HT1080 (cell line): ENCODE results near the gene SGCB. TPM values are rescaled to one million over a fixed set of nuclear protein-coding genes. Genes with fewer than 3 reads are reported as not detected.
A peak's percentile ranks its signal among the peaks of the same experiment; 100 is the strongest.

ENCODE experiments used
- DNase-seq: peaks from one replicate; pipeline ENCODE4 v3.0.0-alpha.2; 2015; ENCODE audit warnings: low read depth
- small RNA-seq: library from RNA; depleted of rRNA; stranded (forward); fragments of <200 nt; gene quantifications from one replicate; pipeline ENCODE3, GENCODE V24; 2014
- total RNA-seq: library from RNA; depleted of rRNA; stranded (reverse); fragments of >200 nt; shearing (Covaris generic); gene quantifications from 2 replicates; pipeline ENCODE4 v1.2.3, GENCODE V29; 2014; rRNA removed

Gene SGCB
- total RNA-seq, 1 experiment from 2014 or later, result 19.0 TPM

- DNase-seq, result no peak
Measured at GRCh38 chr4:52019936-52020657, 18.0 kb downstream of the SGCB start, which contains the start of gene LRRC66. LRRC66 (minus strand) TSS chr4:52020363; CDS start chr4:52017613, 2,750 bp downstream.

- no peak for DNase-seq
Measured at GRCh38 chr4:52017814-52018213, 20.3 kb downstream of the SGCB start.

- no peak for DNase-seq
Measured at GRCh38 chr4:52016981-52017380, 21.1 kb downstream of the SGCB start.

GRCh38 chr4:52015366-52015765 is 22.7 kb downstream of the SGCB start:
- DNase-seq, result peak; percentile 10

- DNase-seq, result no peak
Measured at GRCh38 chr4:52014903-52015302, 23.2 kb downstream of the SGCB start.

GRCh38 chr4:52012651-52013050 is 25.4 kb downstream of the SGCB start:
- DNase-seq, result no peak

- DNase-seq, result no peak
Measured at GRCh38 chr4:52010986-52011385, 27.1 kb downstream of the SGCB start.

- no peak for DNase-seq
Measured at GRCh38 chr4:52006887-52007286, 31.2 kb downstream of the SGCB start.

GRCh38 chr4:52005604-52006273 is 32.4 kb downstream of the SGCB start:
- no peak for DNase-seq

- DNase-seq, result no peak
Measured at GRCh38 chr4:52004414-52004813, 33.7 kb downstream of the SGCB start.

GRCh38 chr4:52001616-52002015 is 36.5 kb downstream of the SGCB start:
- DNase-seq, result peak; percentile 49

GRCh38 chr4:51999250-51999649 is 38.8 kb downstream of the SGCB start:
- DNase-seq, result no peak

GRCh38 chr4:51998837-51999236 is 39.3 kb downstream of the SGCB start:
- no peak for DNase-seq

- DNase-seq, result no peak
Measured at GRCh38 chr4:51997647-51998046, 40.5 kb downstream of the SGCB start.

GRCh38 chr4:51995647-51996220 is 42.4 kb downstream of the SGCB start:
- DNase-seq, result no peak

Small RNA genes lying within 50 kb of the gene (small RNA-seq; reads per million reads assigned to genes)
- gene AC104784.1, result not detected

Other genes with a start within 250 kb of the SGCB start
- 25.4 and 36.8 TPM in 2 replicates for gene DCUN1D4, start 195.1 kb downstream of the SGCB start, total RNA-seq
- gene LRRC66, start 17.9 kb downstream of the SGCB start, total RNA-seq, result 0.07 TPM in 1 of 2 replicates, not detected in the other
- 2.2 and 3.3 TPM in 2 replicates for gene SPATA18, start 13.0 kb upstream of the SGCB start, total RNA-seq